ENCODE results near the gene FRZB. TPM values are rescaled to one million over a fixed set of nuclear protein-coding genes. Genes with fewer than 3 reads are reported as not detected.

FRZB gene
- total and polyA plus RNA-seq, 9 of the 15 experiments (the other 6 are each of a cell fraction or from before 2014, with no cell fraction given): 0.01 to 0.05 (median 0.03) TPM; not detected in 6

DNA sequence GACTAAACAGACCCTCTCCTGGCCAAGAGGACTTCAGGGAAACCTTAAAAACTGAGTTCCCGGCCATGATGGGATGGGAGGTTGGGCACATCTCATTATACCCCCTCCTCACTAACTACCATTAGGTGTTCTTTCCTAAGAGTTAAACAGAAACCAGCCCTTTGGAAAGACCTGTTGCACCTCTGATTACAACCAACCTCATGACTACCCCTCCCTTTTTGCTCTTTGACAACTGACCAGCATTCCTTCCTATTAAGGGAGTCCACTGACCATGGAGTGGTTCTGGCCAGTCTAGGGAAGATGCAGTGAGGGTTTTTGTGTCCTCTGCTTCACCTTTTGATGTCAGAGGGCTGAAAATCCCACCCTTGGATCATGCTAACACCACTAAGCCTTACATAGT lies 44.5 kb upstream of the FRZB start:
- in situ Hi-C loops (cut with MboI): no loop called here
- Histone ChIP-seq H3K36me3 (ENCODE audit: control insufficient read depth, insufficient read depth, low read length) (peaks cover 39% of the 10 kb centered on the region), H4K20me1 (replicated peaks; ENCODE audit: control insufficient read depth, insufficient read depth, low read length) (no peaks in the 10 kb centered on the region), H3K9me1 (ENCODE audit: control insufficient read depth, insufficient read depth, low read length) (peaks cover 4% of the 10 kb centered on the region), H3K27me3 (ENCODE audit: control insufficient read depth in 2 of 2, insufficient read depth in 2 of 2, low read length in 2 of 2) (no peaks in the 10 kb centered on the region), H2AFZ (ENCODE audit: low read depth, low read length) (no peak overlapping the region), H3K9me3 (replicated peaks; ENCODE audit: control insufficient read depth, insufficient read depth, low read depth, low read length) (no peaks in the 10 kb centered on the region), H3K27ac (ENCODE audit: extremely low read depth, low read depth, low read length) (no peak overlapping the region), H3K4me3 (no peak overlapping the region), H3K9ac (ENCODE audit: insufficient read depth in 1 of 2, low read depth in 2 of 2, low read length in 2 of 2) (no peak overlapping the region), H3K4me1 (replicated peaks in 1 of 2; ENCODE audit: control insufficient read depth in 2 of 2, insufficient read depth in 2 of 2, low read length in 2 of 2) (no peaks in the 10 kb centered on the region; a peak in 2 of 5 replicates), H3K79me2 (ENCODE audit: control insufficient read depth, insufficient read depth, low read length) (no peaks in the 10 kb centered on the region), H3K4me2 (ENCODE audit: insufficient read depth, low read length) (no peak overlapping the region)
- ATAC-seq (no peak), FAIRE-seq (no peak), DNase-seq (ENCODE audit: extremely low read depth in 1 of 4, low spot score in 3 of 4) (no peak)
- 100% methylated on average over 1 of the region's 1 CpG for WGBS (ENCODE audit: insufficient coverage, low coverage, missing lambda C conversion rate)
- intact Hi-C loops (cut with micrococcal nuclease): no loop called here
- CTCF ChIA-PET (ENCODE audit: low intra/inter-chr PET ratio): no interaction called here
- POLR2A ChIA-PET: no interaction called here
- no TSS peak for BruUV-seq (replicated peaks)
- TF ChIP-seq ZNF165 (CRISPR knock-in tag; IDR thresholded peaks at IDR 0.05; ENCODE audit: borderline replicate concordance) (no peak), ZEB2 (IDR thresholded peaks at IDR 0.05) (no peak), HMG20B (CRISPR knock-in tag; IDR thresholded peaks at IDR 0.05) (no peak), THRAP3 (IDR thresholded peaks at IDR 0.05; ENCODE audit: borderline replicate concordance) (no peak)
- TF ChIP-seq, protein P1, sequence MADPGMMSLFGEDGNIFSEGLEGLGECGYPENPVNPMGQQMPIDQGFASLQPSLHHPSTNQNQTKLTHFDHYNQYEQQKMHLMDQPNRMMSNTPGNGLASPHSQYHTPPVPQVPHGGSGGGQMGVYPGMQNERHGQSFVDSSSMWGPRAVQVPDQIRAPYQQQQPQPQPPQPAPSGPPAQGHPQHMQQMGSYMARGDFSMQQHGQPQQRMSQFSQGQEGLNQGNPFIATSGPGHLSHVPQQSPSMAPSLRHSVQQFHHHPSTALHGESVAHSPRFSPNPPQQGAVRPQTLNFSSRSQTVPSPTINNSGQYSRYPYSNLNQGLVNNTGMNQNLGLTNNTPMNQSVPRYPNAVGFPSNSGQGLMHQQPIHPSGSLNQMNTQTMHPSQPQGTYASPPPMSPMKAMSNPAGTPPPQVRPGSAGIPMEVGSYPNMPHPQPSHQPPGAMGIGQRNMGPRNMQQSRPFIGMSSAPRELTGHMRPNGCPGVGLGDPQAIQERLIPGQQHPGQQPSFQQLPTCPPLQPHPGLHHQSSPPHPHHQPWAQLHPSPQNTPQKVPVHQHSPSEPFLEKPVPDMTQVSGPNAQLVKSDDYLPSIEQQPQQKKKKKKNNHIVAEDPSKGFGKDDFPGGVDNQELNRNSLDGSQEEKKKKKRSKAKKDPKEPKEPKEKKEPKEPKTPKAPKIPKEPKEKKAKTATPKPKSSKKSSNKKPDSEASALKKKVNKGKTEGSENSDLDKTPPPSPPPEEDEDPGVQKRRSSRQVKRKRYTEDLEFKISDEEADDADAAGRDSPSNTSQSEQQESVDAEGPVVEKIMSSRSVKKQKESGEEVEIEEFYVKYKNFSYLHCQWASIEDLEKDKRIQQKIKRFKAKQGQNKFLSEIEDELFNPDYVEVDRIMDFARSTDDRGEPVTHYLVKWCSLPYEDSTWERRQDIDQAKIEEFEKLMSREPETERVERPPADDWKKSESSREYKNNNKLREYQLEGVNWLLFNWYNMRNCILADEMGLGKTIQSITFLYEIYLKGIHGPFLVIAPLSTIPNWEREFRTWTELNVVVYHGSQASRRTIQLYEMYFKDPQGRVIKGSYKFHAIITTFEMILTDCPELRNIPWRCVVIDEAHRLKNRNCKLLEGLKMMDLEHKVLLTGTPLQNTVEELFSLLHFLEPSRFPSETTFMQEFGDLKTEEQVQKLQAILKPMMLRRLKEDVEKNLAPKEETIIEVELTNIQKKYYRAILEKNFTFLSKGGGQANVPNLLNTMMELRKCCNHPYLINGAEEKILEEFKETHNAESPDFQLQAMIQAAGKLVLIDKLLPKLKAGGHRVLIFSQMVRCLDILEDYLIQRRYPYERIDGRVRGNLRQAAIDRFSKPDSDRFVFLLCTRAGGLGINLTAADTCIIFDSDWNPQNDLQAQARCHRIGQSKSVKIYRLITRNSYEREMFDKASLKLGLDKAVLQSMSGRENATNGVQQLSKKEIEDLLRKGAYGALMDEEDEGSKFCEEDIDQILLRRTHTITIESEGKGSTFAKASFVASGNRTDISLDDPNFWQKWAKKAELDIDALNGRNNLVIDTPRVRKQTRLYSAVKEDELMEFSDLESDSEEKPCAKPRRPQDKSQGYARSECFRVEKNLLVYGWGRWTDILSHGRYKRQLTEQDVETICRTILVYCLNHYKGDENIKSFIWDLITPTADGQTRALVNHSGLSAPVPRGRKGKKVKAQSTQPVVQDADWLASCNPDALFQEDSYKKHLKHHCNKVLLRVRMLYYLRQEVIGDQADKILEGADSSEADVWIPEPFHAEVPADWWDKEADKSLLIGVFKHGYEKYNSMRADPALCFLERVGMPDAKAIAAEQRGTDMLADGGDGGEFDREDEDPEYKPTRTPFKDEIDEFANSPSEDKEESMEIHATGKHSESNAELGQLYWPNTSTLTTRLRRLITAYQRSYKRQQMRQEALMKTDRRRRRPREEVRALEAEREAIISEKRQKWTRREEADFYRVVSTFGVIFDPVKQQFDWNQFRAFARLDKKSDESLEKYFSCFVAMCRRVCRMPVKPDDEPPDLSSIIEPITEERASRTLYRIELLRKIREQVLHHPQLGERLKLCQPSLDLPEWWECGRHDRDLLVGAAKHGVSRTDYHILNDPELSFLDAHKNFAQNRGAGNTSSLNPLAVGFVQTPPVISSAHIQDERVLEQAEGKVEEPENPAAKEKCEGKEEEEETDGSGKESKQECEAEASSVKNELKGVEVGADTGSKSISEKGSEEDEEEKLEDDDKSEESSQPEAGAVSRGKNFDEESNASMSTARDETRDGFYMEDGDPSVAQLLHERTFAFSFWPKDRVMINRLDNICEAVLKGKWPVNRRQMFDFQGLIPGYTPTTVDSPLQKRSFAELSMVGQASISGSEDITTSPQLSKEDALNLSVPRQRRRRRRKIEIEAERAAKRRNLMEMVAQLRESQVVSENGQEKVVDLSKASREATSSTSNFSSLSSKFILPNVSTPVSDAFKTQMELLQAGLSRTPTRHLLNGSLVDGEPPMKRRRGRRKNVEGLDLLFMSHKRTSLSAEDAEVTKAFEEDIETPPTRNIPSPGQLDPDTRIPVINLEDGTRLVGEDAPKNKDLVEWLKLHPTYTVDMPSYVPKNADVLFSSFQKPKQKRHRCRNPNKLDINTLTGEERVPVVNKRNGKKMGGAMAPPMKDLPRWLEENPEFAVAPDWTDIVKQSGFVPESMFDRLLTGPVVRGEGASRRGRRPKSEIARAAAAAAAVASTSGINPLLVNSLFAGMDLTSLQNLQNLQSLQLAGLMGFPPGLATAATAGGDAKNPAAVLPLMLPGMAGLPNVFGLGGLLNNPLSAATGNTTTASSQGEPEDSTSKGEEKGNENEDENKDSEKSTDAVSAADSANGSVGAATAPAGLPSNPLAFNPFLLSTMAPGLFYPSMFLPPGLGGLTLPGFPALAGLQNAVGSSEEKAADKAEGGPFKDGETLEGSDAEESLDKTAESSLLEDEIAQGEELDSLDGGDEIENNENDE (IDR thresholded peaks at IDR 0.05; ENCODE audit: low read depth, low read length): no peak
- TF ChIP-seq, protein P2, sequence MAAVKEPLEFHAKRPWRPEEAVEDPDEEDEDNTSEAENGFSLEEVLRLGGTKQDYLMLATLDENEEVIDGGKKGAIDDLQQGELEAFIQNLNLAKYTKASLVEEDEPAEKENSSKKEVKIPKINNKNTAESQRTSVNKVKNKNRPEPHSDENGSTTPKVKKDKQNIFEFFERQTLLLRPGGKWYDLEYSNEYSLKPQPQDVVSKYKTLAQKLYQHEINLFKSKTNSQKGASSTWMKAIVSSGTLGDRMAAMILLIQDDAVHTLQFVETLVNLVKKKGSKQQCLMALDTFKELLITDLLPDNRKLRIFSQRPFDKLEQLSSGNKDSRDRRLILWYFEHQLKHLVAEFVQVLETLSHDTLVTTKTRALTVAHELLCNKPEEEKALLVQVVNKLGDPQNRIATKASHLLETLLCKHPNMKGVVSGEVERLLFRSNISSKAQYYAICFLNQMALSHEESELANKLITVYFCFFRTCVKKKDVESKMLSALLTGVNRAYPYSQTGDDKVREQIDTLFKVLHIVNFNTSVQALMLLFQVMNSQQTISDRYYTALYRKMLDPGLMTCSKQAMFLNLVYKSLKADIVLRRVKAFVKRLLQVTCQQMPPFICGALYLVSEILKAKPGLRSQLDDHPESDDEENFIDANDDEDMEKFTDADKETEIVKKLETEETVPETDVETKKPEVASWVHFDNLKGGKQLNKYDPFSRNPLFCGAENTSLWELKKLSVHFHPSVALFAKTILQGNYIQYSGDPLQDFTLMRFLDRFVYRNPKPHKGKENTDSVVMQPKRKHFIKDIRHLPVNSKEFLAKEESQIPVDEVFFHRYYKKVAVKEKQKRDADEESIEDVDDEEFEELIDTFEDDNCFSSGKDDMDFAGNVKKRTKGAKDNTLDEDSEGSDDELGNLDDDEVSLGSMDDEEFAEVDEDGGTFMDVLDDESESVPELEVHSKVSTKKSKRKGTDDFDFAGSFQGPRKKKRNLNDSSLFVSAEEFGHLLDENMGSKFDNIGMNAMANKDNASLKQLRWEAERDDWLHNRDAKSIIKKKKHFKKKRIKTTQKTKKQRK (IDR thresholded peaks at IDR 0.05; ENCODE audit: borderline replicate concordance, low read depth, low read length): no peak

Measured in K562 (cell line).